HG02981 (cell line): Measurements from ENCODE around the gene IQCH.
"Not testable (repeated sequence)": the region's sequence is repeated elsewhere in the genome, so short reads cannot be mapped to it uniquely, and the experiment has no call there.

Experiments used
- ATAC-seq: cut with Tn5 transposase; IDR thresholded peaks from one replicate; pipeline ENCODE4 v1.9.1; 2021; ENCODE audit warnings: mild to moderate bottlenecking, moderate library complexity; ENCODE audit not compliant: unreplicated experiment

IQCH gene

GRCh38 chr15:67433495-67434099 lies 179.0 kb downstream of the IQCH start:
- no peak for ATAC-seq

- ATAC-seq: not testable (repeated sequence)
Observed at GRCh38 chr15:67436351-67437250, 182.0 kb downstream of the IQCH start.

- no peak for ATAC-seq
Observed at GRCh38 chr15:67444100-67444499, 189.5 kb downstream of the IQCH start.

GRCh38 chr15:67446449-67446848 lies 191.9 kb downstream of the IQCH start:
- ATAC-seq: no peak

GRCh38 chr15:67448372-67448771 lies 193.8 kb downstream of the IQCH start:
- not testable (repeated sequence) for ATAC-seq

GRCh38 chr15:67453703-67454102 lies 199.1 kb downstream of the IQCH start:
- not testable (repeated sequence) for ATAC-seq

- ATAC-seq: peak; percentile 56
Observed at GRCh38 chr15:67456677-67457529, 202.3 kb downstream of the IQCH start.

GRCh38 chr15:67458331-67459029 lies 203.9 kb downstream of the IQCH start:
- no peak for ATAC-seq

GRCh38 chr15:67460521-67460920 lies 205.9 kb downstream of the IQCH start:
- ATAC-seq: no peak

GRCh38 chr15:67461735-67462134 lies 207.1 kb downstream of the IQCH start:
- no peak for ATAC-seq

GRCh38 chr15:67462875-67463274 lies 208.3 kb downstream of the IQCH start:
- ATAC-seq: no peak

- ATAC-seq: no peak
Observed at GRCh38 chr15:67463488-67463887, 208.9 kb downstream of the IQCH start.

GRCh38 chr15:67465196-67465952 lies 210.8 kb downstream of the IQCH start:
- no peak for ATAC-seq

GRCh38 chr15:67468416-67468815 lies 213.8 kb downstream of the IQCH start:
- ATAC-seq: no peak

- ATAC-seq: no peak
Observed at GRCh38 chr15:67469680-67470079, 215.1 kb downstream of the IQCH start.

- ATAC-seq: no peak
Observed at GRCh38 chr15:67472957-67473356, 218.4 kb downstream of the IQCH start.

- ATAC-seq: no peak
Observed at GRCh38 chr15:67474405-67475110, 220.0 kb downstream of the IQCH start.

GRCh38 chr15:67479781-67480505 lies 225.4 kb downstream of the IQCH start:
- no peak for ATAC-seq

- ATAC-seq: no peak
Observed at GRCh38 chr15:67480741-67481140, 226.2 kb downstream of the IQCH start.
